BJ (cell line): Measurements from ENCODE around the gene IP6K1. TPM values are rescaled to one million over a fixed set of nuclear protein-coding genes. Genes with fewer than 3 reads are reported as not detected.

Experiments
- CTCF ChIA-PET: fragments of 350-600 bp; formaldehyde crosslinking; extraction: SDS; loops from one replicate; lab custom pipeline; 2021; ENCODE audit warnings: antibody characterized with exemption, inconsistent platforms; lab: Yijun Ruan, JAX
- POLR2A ChIA-PET: fragments of 300-600 bp; sonication (Branson Sonifier 250); formaldehyde crosslinking; extraction: SDS; loops from one replicate; lab custom pipeline; 2021; ENCODE audit warnings: antibody characterized with exemption; lab: Charles Lee
- DNase-seq: peaks from one replicate; pipeline ENCODE4 v3.0.0-alpha.2; 2011; ENCODE audit warnings: low read depth
- H3K27me3 ChIP-seq: 2 replicates; pipeline ENCODE4 v1.6.0; 2011; ENCODE audit warnings: low read length; ENCODE audit not compliant: control insufficient read depth, insufficient read depth
- H3K36me3 ChIP-seq: 2 replicates; pipeline ENCODE4 v1.5.1; 2011; ENCODE audit warnings: low read length; ENCODE audit not compliant: control insufficient read depth, insufficient read depth
- H3K4me3 ChIP-seq: 2 replicates; pipeline ENCODE4 v1.5.1; 2011; ENCODE audit warnings: low read depth, mild to moderate bottlenecking, control low read depth, low read length
- polyA plus RNA-seq: library from polyadenylated mRNA; depleted of rRNA; stranded (reverse); fragments of >200 nt; gene quantifications from 2 replicates; pipeline ENCODE4 v1.2.3, GENCODE V29; 2011
- TF ChIP-seq, protein P1 (sequence below): IDR thresholded peaks from 2 replicates; pipeline ENCODE4 v1.5.1; 2011; ENCODE audit warnings: low read depth, mild to moderate bottlenecking, control low read depth, inconsistent platforms, low read length, moderate library complexity; ENCODE audit not compliant: insufficient read depth

IP6K1 gene
- polyA plus RNA-seq, 1 experiment = 54.4 TPM

GRCh38 chr3:49721596-49721895 is 64.8 kb downstream of the IP6K1 start:
- no peak overlapping the region for H3K4me3 ChIP-seq
- POLR2A ChIA-PET = no interaction called here
- CTCF ChIA-PET = interaction anchor here (0.9 to 4.4 kb wide), 2 partner anchors 14 to 117 kb away, joined by 3 to 24 read pairs; no protein-coding TSS in a partner anchor
- no peak for DNase-seq
- H3K36me3 ChIP-seq = peaks cover 18% of the 10 kb centered on the region
- TF ChIP-seq, protein P1, sequence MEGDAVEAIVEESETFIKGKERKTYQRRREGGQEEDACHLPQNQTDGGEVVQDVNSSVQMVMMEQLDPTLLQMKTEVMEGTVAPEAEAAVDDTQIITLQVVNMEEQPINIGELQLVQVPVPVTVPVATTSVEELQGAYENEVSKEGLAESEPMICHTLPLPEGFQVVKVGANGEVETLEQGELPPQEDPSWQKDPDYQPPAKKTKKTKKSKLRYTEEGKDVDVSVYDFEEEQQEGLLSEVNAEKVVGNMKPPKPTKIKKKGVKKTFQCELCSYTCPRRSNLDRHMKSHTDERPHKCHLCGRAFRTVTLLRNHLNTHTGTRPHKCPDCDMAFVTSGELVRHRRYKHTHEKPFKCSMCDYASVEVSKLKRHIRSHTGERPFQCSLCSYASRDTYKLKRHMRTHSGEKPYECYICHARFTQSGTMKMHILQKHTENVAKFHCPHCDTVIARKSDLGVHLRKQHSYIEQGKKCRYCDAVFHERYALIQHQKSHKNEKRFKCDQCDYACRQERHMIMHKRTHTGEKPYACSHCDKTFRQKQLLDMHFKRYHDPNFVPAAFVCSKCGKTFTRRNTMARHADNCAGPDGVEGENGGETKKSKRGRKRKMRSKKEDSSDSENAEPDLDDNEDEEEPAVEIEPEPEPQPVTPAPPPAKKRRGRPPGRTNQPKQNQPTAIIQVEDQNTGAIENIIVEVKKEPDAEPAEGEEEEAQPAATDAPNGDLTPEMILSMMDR = no peak
- no peaks in the 10 kb centered on the region for H3K27me3 ChIP-seq

DNA sequence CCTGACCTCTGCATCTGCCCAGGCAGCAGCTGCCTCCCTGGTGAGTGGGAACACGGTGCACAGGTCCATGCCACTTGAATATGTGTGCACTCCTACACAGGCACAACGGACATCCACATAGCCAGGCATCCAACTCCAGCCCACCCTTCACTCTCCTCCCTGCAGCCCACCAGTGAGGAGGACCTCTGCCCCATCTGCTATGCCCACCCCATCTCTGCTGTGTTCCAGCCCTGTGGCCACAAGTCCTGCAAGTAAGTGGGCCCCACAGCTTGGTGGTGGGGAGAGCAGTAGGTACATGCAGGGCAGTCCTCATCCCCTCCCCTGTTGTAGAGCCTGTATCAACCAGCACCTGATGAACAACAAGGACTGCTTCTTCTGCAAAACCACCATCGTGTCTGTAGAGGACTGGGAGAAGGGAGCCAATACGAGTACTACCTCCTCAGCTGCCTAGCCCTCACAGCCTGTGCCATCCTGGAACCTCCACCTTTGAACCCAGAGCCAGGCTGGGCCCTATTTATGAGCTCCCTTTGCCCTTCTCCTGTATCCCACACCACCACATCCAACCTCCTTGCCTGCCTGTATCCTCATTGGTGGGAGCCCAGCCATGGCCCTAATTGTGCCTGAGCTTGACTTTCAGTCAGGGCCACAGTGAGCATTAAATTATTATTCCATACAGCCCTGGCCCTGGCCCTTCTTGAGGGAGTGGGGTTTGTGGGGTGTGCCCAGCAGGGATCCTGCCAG is 65.3 kb downstream of the IP6K1 start:
- Histone ChIP-seq H3K36me3 (peaks cover 18% of the 10 kb centered on the region), H3K27me3 (no peaks in the 10 kb centered on the region), H3K4me3 (no peak overlapping the region)
- POLR2A ChIA-PET = no interaction called here
- CTCF ChIA-PET = interaction anchor here (0.9 to 4.4 kb wide), 2 partner anchors 15 to 118 kb away, joined by 3 to 24 read pairs; no protein-coding TSS in a partner anchor
- TF ChIP-seq, protein P1 = no peak
- no peak for DNase-seq

- Histone ChIP-seq H3K36me3 (peaks cover 21% of the 10 kb centered on the region), H3K27me3 (no peaks in the 10 kb centered on the region), H3K4me3 (peak within 1 kb of the TSS; percentile 50)
- DNase-seq = peak; percentile 56
- TF ChIP-seq, protein P1 = peak; percentile 65
- ChIA-PET POLR2A (no interaction called here), CTCF (interaction anchor here (0.7 to 4.4 kb wide), 3 partner anchors 18 to 180 kb away, joined by 3 to 24 read pairs (median 5); no protein-coding TSS in a partner anchor)
Observed at GRCh38 chr3:49719214-49719884, 67.0 kb downstream of the IP6K1 start, which contains the start of gene AMIGO3. Gene AMIGO3 (minus strand): TSS chr3:49719684. CDS start chr3:49719465, 219 bp downstream.

DNA sequence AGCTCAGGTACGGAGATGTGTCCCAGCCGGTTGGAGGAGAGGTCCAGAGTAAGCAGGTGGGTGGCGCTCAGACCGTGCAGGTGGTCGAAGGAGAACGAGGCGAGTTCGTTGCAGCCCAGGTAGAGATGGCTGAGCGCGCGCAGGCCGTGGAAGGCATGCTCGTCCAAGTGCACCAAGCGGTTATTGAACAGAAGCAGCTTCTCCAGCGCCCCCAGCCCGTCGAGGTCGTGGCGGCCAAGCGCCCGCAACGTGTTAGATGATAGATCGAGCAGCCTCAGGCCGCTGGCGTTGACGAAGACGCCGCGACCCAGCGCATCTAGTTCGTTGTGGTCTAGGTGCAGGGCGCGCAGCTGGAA is 67.5 kb downstream of the IP6K1 start:
- TF ChIP-seq, protein P1 = no peak
- ChIA-PET POLR2A (no interaction called here), CTCF (interaction anchor here (0.7 to 4.4 kb wide), 2 partner anchors 120 to 180 kb away, joined by 3 to 24 read pairs; no protein-coding TSS in a partner anchor)
- Histone ChIP-seq H3K4me3 (peak overlapping the region; percentile 50), H3K36me3 (peaks cover 21% of the 10 kb centered on the region), H3K27me3 (no peaks in the 10 kb centered on the region)
- no peak for DNase-seq
